ENCODE data around the gene STMN3.

STMN3 gene

GRCh38 chr20:63622096-63622495, 31.1 kb downstream of the STMN3 start:
- no peaks in the 10 kb centered on the region for H4K20me1 ChIP-seq (ENCODE audit: low read depth, low read length)

GRCh38 chr20:63620991-63621390, 32.2 kb downstream of the STMN3 start:
- no peak overlapping the region for H3K27ac ChIP-seq (ENCODE audit: low read depth, low read length)
- no peaks in the 10 kb centered on the region for H3K9me3 ChIP-seq (ENCODE audit: insufficient read depth, low read length)
- peaks cover 9% of the 10 kb centered on the region; the same call in 1 of the 2 replicates for H3F3A ChIP-seq (ENCODE audit: insufficient read depth)
- no peaks in the 10 kb centered on the region for H3K9me2 ChIP-seq (replicated peaks; ENCODE audit: insufficient read depth, low read length)
- H2AFZ ChIP-seq (ENCODE audit: low read depth, low read length, severe bottlenecking) = no peak overlapping the region
- H3K4me3 ChIP-seq (ENCODE audit: insufficient read depth, low read length, poor library complexity, severe bottlenecking) = no peak overlapping the region
- peaks cover 48% of the 10 kb centered on the region for H3K79me2 ChIP-seq (ENCODE audit: insufficient read depth, low read length)
- no peaks in the 10 kb centered on the region for H4K20me1 ChIP-seq (ENCODE audit: low read depth, low read length)
- H3K27me3 ChIP-seq (ENCODE audit: low read length) = no peaks in the 10 kb centered on the region
- H3K36me3 ChIP-seq (ENCODE audit: low read length) = no peaks in the 10 kb centered on the region
- no peak overlapping the region for H3K4me2 ChIP-seq (ENCODE audit: low read depth, low read length, poor library complexity, severe bottlenecking)
- no peak overlapping the region for H3K9ac ChIP-seq (ENCODE audit: low read length)
- TF ChIP-seq CTCF (IDR thresholded peaks at IDR 0.05; ENCODE audit: insufficient read depth, low read length, poor library complexity, severe bottlenecking) (no peak), EZH2phosphoT487 (conservative IDR thresholded peaks at IDR 0.05; ENCODE audit: low read length) (no peak)

More at GRCh38 chr20:63622096-63622495, 31.1 kb downstream of the STMN3 start:
- H3K36me3 ChIP-seq (ENCODE audit: low read length) = no peaks in the 10 kb centered on the region
- H3K27ac ChIP-seq (ENCODE audit: low read depth, low read length) = no peak overlapping the region
- no peaks in the 10 kb centered on the region for H3K27me3 ChIP-seq (ENCODE audit: low read length)
- H3K79me2 ChIP-seq (ENCODE audit: insufficient read depth, low read length) = peaks cover 53% of the 10 kb centered on the region
- H3K9ac ChIP-seq (ENCODE audit: low read length) = no peak overlapping the region
- no peak overlapping the region for H3K4me2 ChIP-seq (ENCODE audit: low read depth, low read length, poor library complexity, severe bottlenecking)
- TF ChIP-seq EZH2phosphoT487 (conservative IDR thresholded peaks at IDR 0.05; ENCODE audit: low read length) (no peak), CTCF (IDR thresholded peaks at IDR 0.05; ENCODE audit: insufficient read depth, low read length, poor library complexity, severe bottlenecking) (no peak)
- peaks cover 9% of the 10 kb centered on the region; the same call in 1 of the 2 replicates for H3F3A ChIP-seq (ENCODE audit: insufficient read depth)
- no peaks in the 10 kb centered on the region for H3K9me3 ChIP-seq (ENCODE audit: insufficient read depth, low read length)
- H3K9me2 ChIP-seq (replicated peaks; ENCODE audit: insufficient read depth, low read length) = no peaks in the 10 kb centered on the region
- no peak overlapping the region for H3K4me3 ChIP-seq (ENCODE audit: insufficient read depth, low read length, poor library complexity, severe bottlenecking)
- H2AFZ ChIP-seq (ENCODE audit: low read depth, low read length, severe bottlenecking) = no peak overlapping the region

GRCh38 chr20:63619505-63619904, 33.7 kb downstream of the STMN3 start:
- Histone ChIP-seq H2AFZ (ENCODE audit: low read depth, low read length, severe bottlenecking) (no peak overlapping the region), H3K4me2 (ENCODE audit: low read depth, low read length, poor library complexity, severe bottlenecking) (no peak overlapping the region), H3K36me3 (ENCODE audit: low read length) (no peaks in the 10 kb centered on the region), H4K20me1 (ENCODE audit: low read depth, low read length) (no peaks in the 10 kb centered on the region), H3K9ac (ENCODE audit: low read length) (no peak overlapping the region), H3K9me2 (replicated peaks; ENCODE audit: insufficient read depth, low read length) (no peaks in the 10 kb centered on the region), H3K9me3 (ENCODE audit: insufficient read depth, low read length) (no peaks in the 10 kb centered on the region), H3K27me3 (ENCODE audit: low read length) (no peaks in the 10 kb centered on the region), H3K79me2 (ENCODE audit: insufficient read depth, low read length) (peaks cover 37% of the 10 kb centered on the region), H3K27ac (ENCODE audit: low read depth, low read length) (no peak overlapping the region), H3K4me3 (ENCODE audit: insufficient read depth, low read length, poor library complexity, severe bottlenecking) (no peak overlapping the region), H3F3A (ENCODE audit: insufficient read depth) (no peaks in the 10 kb centered on the region)
- TF ChIP-seq EZH2phosphoT487 (conservative IDR thresholded peaks at IDR 0.05; ENCODE audit: low read length) (no peak), CTCF (IDR thresholded peaks at IDR 0.05; ENCODE audit: insufficient read depth, low read length, poor library complexity, severe bottlenecking) (no peak)
